ENCODE data around the gene HIVEP3.

HIVEP3 gene

DNA sequence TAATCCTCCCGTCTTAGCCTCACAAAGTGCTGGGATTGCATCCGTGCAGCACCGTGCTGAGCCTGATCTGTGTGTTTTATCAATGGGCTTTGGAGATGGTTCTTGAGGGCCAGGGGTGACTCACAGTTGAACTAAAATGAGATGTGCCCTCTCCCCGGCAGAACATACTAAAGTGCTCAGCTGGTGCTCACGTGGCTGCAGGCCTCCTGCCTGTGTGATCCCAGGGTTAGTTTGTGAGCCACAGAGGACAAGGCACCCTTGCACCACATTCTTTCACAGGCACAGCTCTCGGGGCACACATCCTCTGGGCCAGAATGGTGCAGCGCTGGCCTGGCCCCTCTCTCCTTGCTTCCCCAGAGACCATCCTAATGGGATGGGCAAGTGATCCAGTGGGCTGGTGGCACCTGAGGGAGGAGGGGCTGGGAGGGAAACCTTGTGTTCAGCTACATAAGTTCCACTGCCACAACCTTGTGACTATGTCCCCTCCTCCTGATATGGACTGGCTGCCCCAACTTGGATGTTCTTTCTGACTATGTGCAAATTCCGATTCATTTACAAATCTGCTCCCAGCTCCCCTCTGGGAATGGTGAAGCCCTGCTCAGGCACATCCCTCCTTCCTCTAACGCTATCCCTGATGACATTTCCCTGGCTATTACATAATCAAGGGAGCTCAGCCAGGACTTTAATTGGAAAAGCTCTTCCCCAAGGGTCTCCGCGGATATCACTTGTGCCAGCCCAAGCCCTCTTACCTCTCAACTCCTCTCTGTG is 237.2 kb downstream of the HIVEP3 start:
- H3K27ac ChIP-seq, result peak overlapping the region in 8 of 11 experiments; percentile 65 to 81 (median 77); a peak in 10 of 22 replicates
- H3K4me2 ChIP-seq, result peak overlapping the region; percentile 81 to 94 (median 90); a peak in 18 of 22 replicates
- H3K9ac ChIP-seq, result no peak overlapping the region; a peak in 1 of 22 replicates
- no peaks in the 10 kb centered on the region for H3K9me3 ChIP-seq (replicated peaks in 1 of 11)
- no peaks in the 10 kb centered on the region for H3K36me3 ChIP-seq
- H3K4me3 ChIP-seq, result no peak overlapping the region
- H3K27me3 ChIP-seq, result no peaks in the 10 kb centered on the region
- no peaks in the 10 kb centered on the region for H4K20me1 ChIP-seq
- H3K4me1 ChIP-seq, result peaks cover 71 to 97% (median 90%) of the 10 kb centered on the region in 10 experiments
- no peak for TF ChIP-seq Cebpa-rat (IDR thresholded peaks at IDR 0.05)

DNA sequence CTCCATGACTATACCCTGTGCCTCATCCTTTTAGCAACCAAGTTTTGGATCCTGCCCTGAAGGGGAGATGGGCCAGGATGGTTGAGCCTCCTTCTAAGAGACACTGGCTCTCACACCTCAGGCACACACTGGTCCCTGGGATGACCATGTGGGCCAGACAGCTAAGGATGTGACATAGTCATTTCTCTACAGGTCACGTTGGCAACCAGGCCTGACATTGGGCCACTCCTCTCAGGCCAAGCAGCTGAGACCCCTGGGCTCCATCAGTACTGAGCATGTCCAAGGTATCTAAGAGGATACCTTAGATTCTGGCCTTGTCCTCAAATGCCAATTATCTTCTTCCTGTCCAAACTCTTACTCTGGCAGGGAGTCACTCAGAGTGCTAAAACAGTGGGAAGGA is 238.7 kb downstream of the HIVEP3 start:
- no peaks in the 10 kb centered on the region for H3K9me3 ChIP-seq (replicated peaks in 1 of 11)
- peak overlapping the region in 3 of 11 experiments; percentile 4 to 71 (median 67); a peak in 5 of 22 replicates for H3K27ac ChIP-seq
- H3K9ac ChIP-seq, result no peak overlapping the region; a peak in 1 of 22 replicates
- no peaks in the 10 kb centered on the region for H4K20me1 ChIP-seq
- H3K36me3 ChIP-seq, result no peaks in the 10 kb centered on the region
- peaks cover 66 to 97% (median 94%) of the 10 kb centered on the region in 10 experiments for H3K4me1 ChIP-seq
- H3K4me3 ChIP-seq, result no peak overlapping the region
- no peaks in the 10 kb centered on the region for H3K27me3 ChIP-seq
- H3K4me2 ChIP-seq, result peak overlapping the region; percentile 74 to 89 (median 85); a peak in 19 of 22 replicates
- TF ChIP-seq Cebpa-rat (IDR thresholded peaks at IDR 0.05), result no peak

GRCh38 chr1:41679531-41679930 is 239.2 kb downstream of the HIVEP3 start:
- Histone ChIP-seq H3K4me2 (peak overlapping the region; percentile 74 to 89 (median 85)), H3K9me3 (replicated peaks in 1 of 11) (no peaks in the 10 kb centered on the region), H3K36me3 (no peaks in the 10 kb centered on the region), H3K27me3 (no peaks in the 10 kb centered on the region), H4K20me1 (no peaks in the 10 kb centered on the region), H3K4me3 (no peak overlapping the region), H3K27ac (peak overlapping the region in 4 of 11 experiments; percentile 2 to 71 (median 36); a peak in 6 of 22 replicates), H3K4me1 (peaks cover 65 to 97% (median 94%) of the 10 kb centered on the region in 10 experiments), H3K9ac (no peak overlapping the region)
- no peak for TF ChIP-seq Cebpa-rat (IDR thresholded peaks at IDR 0.05)

DNA sequence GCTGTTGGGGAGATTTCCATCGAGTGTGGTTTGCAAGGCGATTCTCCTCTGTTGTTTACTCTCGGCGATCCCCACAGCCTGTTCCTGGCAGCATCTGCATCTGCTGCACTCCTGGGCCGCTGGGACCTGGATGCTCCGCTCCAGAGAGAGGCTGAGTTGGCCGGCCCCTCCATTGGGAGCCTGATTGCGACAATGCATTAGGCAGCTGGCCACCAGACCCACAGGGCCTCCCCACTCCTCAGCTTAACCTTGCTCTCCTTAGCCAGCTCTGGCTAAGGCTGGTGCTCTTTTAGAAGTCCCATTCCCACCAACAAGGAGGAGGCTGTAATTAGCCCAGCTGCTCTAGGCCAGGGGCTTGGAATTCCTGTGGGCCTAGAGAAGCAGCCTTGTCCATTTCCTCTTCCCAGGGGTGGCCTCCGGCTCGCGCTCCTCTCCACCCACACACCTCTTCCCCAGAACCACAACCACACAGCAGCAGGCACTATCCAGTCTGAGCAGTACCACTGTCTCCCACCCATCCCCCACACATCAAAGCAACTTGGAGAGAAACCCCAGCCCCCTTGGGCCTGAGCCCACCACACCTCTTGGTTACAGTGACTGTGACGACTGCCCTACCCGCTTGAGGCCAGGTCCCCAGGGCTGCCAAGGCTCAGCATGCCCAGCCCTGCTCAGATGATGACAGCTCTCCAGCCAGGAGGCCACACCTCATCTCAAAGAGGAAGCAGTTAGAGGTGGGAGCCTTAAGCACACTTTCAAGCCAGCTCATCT is 240.4 kb downstream of the HIVEP3 start:
- H4K20me1 ChIP-seq, result no peaks in the 10 kb centered on the region
- no peaks in the 10 kb centered on the region for H3K27me3 ChIP-seq
- peaks cover 65 to 97% (median 94%) of the 10 kb centered on the region in 10 experiments for H3K4me1 ChIP-seq
- H3K9me3 ChIP-seq (replicated peaks in 1 of 11), result no peaks in the 10 kb centered on the region
- H3K27ac ChIP-seq, result peak overlapping the region in 10 of 11 experiments; percentile 5 to 71 (median 58); a peak in 17 of 22 replicates
- no peaks in the 10 kb centered on the region for H3K36me3 ChIP-seq
- H3K4me2 ChIP-seq, result peak overlapping the region; percentile 74 to 89 (median 85)
- H3K9ac ChIP-seq, result peak overlapping the region in 8 of 11 experiments; percentile 1 to 47 (median 10); a peak in 7 of 22 replicates
- TF ChIP-seq Cebpa-rat (IDR thresholded peaks at IDR 0.05), result no peak
- H3K4me3 ChIP-seq, result peak overlapping the region in 2 of 10 experiments; percentile 7 to 17; a peak in 1 of 20 replicates

- peak overlapping the region in 8 of 11 experiments; percentile 38 to 71 (median 58); a peak in 12 of 22 replicates for H3K27ac ChIP-seq
- no peaks in the 10 kb centered on the region for H3K27me3 ChIP-seq
Observed at GRCh38 chr1:41677620-41678019, 241.1 kb downstream of the HIVEP3 start.

DNA sequence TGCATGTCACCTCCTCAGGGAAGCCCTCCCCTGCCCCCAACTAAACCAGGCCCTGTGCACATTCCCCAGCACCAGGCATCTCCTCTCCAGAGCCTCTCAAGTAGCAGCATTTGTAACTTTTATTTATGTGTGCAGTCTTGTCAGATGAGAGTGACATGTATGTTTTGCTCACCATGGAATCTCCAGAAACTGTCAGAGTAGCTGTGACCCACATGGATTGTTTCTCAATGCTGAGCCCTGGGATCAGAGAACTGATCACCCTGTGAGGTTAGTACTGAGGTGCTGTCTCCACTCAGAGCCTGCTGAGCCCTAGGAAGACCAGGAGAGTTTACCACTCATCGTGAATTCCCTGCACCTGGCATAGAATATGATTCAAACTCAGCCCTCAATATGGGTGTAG is 243.3 kb downstream of the HIVEP3 start:
- no peak overlapping the region for H3K4me3 ChIP-seq
- H3K36me3 ChIP-seq, result no peaks in the 10 kb centered on the region
- TF ChIP-seq Cebpa-rat (IDR thresholded peaks at IDR 0.05), result no peak
- H3K9me3 ChIP-seq (replicated peaks in 1 of 11), result no peaks in the 10 kb centered on the region
- peak overlapping the region in 9 of 11 experiments; percentile 81 to 99 (median 93); a peak in 19 of 22 replicates for H3K4me2 ChIP-seq
- H3K4me1 ChIP-seq, result peaks cover 73 to 100% (median 100%) of the 10 kb centered on the region in 10 experiments
- H3K27ac ChIP-seq, result peak overlapping the region in 7 of 11 experiments; percentile 9 to 83 (median 80); a peak in 8 of 22 replicates
- H4K20me1 ChIP-seq, result no peaks in the 10 kb centered on the region
- H3K27me3 ChIP-seq, result no peaks in the 10 kb centered on the region
- 0 out of 22 replicates have a peak overlapping the region, but pooled peaks of 1 of the 11 experiments have one; percentile 3 for H3K9ac ChIP-seq

More at GRCh38 chr1:41677620-41678019, 241.1 kb downstream of the HIVEP3 start:
- Histone ChIP-seq H3K36me3 (no peaks in the 10 kb centered on the region), H3K9ac (0 out of 22 replicates have a peak overlapping the region, but pooled peaks of 2 of the 11 experiments have one; percentile 25 to 47), H3K9me3 (replicated peaks in 1 of 11) (no peaks in the 10 kb centered on the region), H3K4me2 (peak overlapping the region; percentile 74 to 89 (median 85)), H3K4me3 (no peak overlapping the region), H4K20me1 (no peaks in the 10 kb centered on the region), H3K4me1 (peaks cover 65 to 97% (median 94%) of the 10 kb centered on the region in 10 experiments)
- TF ChIP-seq Cebpa-rat (IDR thresholded peaks at IDR 0.05), result no peak

GRCh38 chr1:41674522-41674921 is 244.2 kb downstream of the HIVEP3 start:
- no peak for TF ChIP-seq Cebpa-rat (IDR thresholded peaks at IDR 0.05)
- no peaks in the 10 kb centered on the region for H3K27me3 ChIP-seq
- H3K36me3 ChIP-seq, result no peaks in the 10 kb centered on the region
- no peaks in the 10 kb centered on the region for H4K20me1 ChIP-seq
- peak overlapping the region in 9 of 11 experiments; percentile 16 to 83 (median 78); a peak in 16 of 22 replicates for H3K27ac ChIP-seq
- peak overlapping the region in 1 of 10 experiments; percentile 44; a peak in 1 of 20 replicates for H3K4me3 ChIP-seq
- H3K4me2 ChIP-seq, result peak overlapping the region; percentile 81 to 99 (median 91)
- H3K9me3 ChIP-seq (replicated peaks in 1 of 11), result no peaks in the 10 kb centered on the region
- H3K4me1 ChIP-seq, result peaks cover 78 to 100% (median 100%) of the 10 kb centered on the region in 10 experiments
- H3K9ac ChIP-seq, result peak overlapping the region in 8 of 11 experiments; percentile 56 to 72 (median 68); a peak in 13 of 22 replicates

GRCh38 chr1:41673806-41674205 is 244.9 kb downstream of the HIVEP3 start:
- no peaks in the 10 kb centered on the region for H3K9me3 ChIP-seq (replicated peaks in 1 of 11)
- no peak for TF ChIP-seq Cebpa-rat (IDR thresholded peaks at IDR 0.05)
- H3K36me3 ChIP-seq, result no peaks in the 10 kb centered on the region
- H3K27me3 ChIP-seq, result no peaks in the 10 kb centered on the region
- no peaks in the 10 kb centered on the region for H4K20me1 ChIP-seq
- H3K4me3 ChIP-seq, result peak overlapping the region in 7 of 10 experiments; percentile 21 to 49 (median 35); a peak in 7 of 20 replicates
- peak overlapping the region in 9 of 11 experiments; percentile 64 to 83 (median 78); a peak in 17 of 22 replicates for H3K27ac ChIP-seq
- peaks cover 73 to 100% (median 99%) of the 10 kb centered on the region in 10 experiments for H3K4me1 ChIP-seq
- peak overlapping the region; percentile 81 to 99 (median 91) for H3K4me2 ChIP-seq
- H3K9ac ChIP-seq, result peak overlapping the region in 9 of 11 experiments; percentile 36 to 72 (median 65); a peak in 18 of 22 replicates
